HUES6 (cell line): ENCODE results near the gene DCLK1.
"Not testable (repeated sequence)": the region's sequence is repeated elsewhere in the genome, so short reads cannot be mapped to it uniquely, and the experiment has no call there.

ENCODE experiments used
- H3K27ac ChIP-seq: 2 replicates; pipeline ENCODE4 v1.7.0; 2013; ENCODE audit warnings: low read depth, mild to moderate bottlenecking, low read length, inconsistent platforms
- H3K27me3 ChIP-seq: 2 replicates; pipeline ENCODE4 v1.6.1; 2013; ENCODE audit warnings: low read length; ENCODE audit not compliant: control insufficient read depth, insufficient read depth
- H3K36me3 ChIP-seq: 2 replicates; pipeline ENCODE4 v1.6.1; 2013; ENCODE audit warnings: low read length; ENCODE audit not compliant: control insufficient read depth, insufficient read depth
- H3K4me1 ChIP-seq: 2 replicates; pipeline ENCODE4 v1.6.1; 2013; ENCODE audit warnings: low read length; ENCODE audit not compliant: control insufficient read depth, insufficient read depth
- H3K4me3 ChIP-seq: 2 replicates; pipeline ENCODE4 v1.5.1; 2013; ENCODE audit warnings: low read depth, low read length
- H3K9ac ChIP-seq: one replicate; pipeline ENCODE4 v1.6.1; 2013; ENCODE audit warnings: mild to moderate bottlenecking, low read length
- H3K9me3 ChIP-seq: 2 replicates; pipeline ENCODE4 v1.6.1; 2013; ENCODE audit warnings: low read depth, low read length; ENCODE audit not compliant: control insufficient read depth, insufficient read depth

DCLK1 gene

DNA sequence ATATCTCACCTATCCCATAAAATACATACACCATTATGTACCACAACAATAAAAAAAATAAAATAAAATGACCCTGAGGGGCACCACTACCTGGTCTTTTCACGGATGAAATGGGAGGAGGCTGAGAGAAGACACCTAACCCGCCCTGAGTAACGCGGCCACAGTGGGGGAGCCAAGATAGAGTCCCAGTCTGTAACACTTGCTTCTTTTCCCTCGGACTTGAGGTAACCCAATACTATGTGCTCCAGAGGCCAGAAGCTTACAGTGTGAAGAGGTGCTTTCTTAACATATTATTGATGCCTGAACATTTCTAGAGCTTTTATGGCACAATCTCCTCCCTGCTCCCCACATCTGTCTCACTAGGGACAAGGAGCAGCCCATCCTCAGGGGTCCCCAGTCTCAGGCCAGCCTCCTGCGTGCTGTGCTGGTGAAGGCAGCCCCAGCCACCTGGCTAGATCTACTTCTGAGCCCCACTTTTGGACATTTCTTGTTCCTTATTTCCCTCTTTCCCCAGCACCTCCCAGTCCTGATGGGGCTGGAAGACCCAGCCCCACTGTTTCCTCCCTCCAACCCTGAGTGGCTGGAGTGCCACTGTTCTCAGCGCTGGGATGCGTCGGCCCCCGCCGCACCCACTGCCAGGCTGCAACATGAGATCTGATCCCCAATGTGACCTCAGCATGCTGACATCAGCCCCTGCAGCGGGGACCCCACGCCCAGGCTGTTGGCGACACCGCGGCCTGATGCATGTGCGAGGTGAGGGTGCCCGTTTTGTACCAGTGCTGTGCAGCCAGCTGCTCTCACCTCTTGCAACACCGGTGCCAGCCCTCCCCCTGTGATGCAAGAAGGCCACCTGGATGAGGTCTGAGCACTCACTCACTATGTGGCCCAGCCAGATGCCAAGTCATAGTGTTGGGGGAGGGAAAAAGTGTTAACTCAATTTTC is 143.3 kb downstream of the DCLK1 start:
- Histone ChIP-seq H3K27me3 (no peaks in the 10 kb centered on the region), H3K9me3 (no peaks in the 10 kb centered on the region), H3K4me3 (no peak overlapping the region), H3K27ac (peak overlapping the region; percentile 22; the same call in 1 of the 2 replicates), H3K4me1 (peaks cover 46% of the 10 kb centered on the region), H3K9ac (no peak overlapping the region), H3K36me3 (no peaks in the 10 kb centered on the region)

DNA sequence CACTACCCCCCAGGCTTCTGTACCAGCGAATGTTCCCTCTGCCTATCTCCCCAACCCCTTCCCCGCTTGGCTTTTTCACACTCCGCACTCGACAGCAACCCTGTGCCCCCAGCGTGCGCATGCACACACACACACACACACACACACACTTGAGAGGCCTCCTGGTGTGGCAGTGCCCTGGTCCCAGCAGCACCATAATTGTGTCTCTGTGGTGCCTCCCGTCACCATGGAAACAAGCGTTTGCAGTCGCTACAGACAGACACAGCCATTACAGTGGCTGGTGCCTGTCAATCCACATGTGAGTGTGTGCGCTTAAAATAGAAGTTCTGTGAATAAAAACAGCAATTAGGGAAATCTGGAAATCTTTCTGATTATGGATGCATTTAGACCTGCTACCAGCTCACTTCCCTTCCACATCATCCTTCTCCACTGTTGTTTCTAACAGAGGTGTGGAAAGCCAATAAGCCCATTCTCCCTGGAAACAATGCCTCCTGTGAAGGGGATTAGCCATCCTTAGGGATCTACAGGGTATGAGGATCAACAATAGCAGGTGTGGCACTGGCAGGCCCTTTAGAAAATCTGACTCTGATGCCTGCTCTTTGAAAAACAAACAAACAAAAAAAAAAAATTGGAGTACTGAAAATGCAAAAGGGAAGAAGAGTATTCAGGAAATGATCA is 146.3 kb downstream of the DCLK1 start:
- peaks cover 16% of the 10 kb centered on the region for H3K9me3 ChIP-seq
- peaks cover 40% of the 10 kb centered on the region for H3K4me1 ChIP-seq
- no peaks in the 10 kb centered on the region for H3K27me3 ChIP-seq
- H3K36me3 ChIP-seq: no peaks in the 10 kb centered on the region
- no peak overlapping the region for H3K27ac ChIP-seq
- no peak overlapping the region for H3K4me3 ChIP-seq
- no peak overlapping the region for H3K9ac ChIP-seq

DNA sequence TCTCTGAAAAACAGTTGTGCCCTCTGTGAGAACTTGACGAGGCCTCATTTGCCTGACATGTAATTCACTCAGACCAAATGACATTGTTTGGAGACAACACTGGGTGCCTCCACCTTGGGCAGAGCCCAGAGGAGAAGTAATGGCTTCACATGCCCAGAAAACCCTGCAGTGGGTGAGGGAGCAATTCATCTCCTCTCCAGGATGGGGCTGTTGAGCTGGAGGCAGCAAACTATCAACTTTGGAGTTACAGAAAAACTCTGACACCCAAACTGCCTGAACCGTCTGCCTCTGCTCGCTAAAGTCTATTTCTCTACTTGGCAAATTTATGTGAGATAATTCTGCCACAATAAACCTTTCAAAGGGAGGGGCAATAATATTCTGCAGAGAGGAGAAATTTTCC is 146.9 kb downstream of the DCLK1 start:
- no peak overlapping the region for H3K9ac ChIP-seq
- peaks cover 20% of the 10 kb centered on the region for H3K9me3 ChIP-seq
- H3K36me3 ChIP-seq: no peaks in the 10 kb centered on the region
- H3K27ac ChIP-seq: no peak overlapping the region
- no peak overlapping the region for H3K4me3 ChIP-seq
- H3K4me1 ChIP-seq: peaks cover 40% of the 10 kb centered on the region
- H3K27me3 ChIP-seq: no peaks in the 10 kb centered on the region

DNA sequence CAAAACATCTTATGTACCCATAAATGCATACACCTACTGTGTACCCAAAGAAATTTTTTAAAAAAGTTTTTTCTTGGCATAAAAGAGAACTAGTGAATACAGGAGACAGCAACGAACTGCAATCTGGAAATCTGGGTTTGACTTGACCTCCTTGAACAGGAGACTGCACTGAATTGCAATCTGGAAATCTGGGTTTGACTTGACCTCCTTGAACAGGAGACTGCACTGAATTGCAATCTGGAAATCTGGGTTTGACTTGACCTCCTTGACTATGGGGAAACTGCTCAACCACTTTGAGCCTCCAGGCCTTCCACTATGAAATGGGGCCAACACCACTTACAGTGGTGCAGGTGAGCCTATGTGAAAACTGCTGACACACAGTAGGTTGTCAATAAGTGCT is 147.5 kb downstream of the DCLK1 start:
- Histone ChIP-seq H3K4me1 (peaks cover 40% of the 10 kb centered on the region), H3K9me3 (peaks cover 20% of the 10 kb centered on the region)

DNA sequence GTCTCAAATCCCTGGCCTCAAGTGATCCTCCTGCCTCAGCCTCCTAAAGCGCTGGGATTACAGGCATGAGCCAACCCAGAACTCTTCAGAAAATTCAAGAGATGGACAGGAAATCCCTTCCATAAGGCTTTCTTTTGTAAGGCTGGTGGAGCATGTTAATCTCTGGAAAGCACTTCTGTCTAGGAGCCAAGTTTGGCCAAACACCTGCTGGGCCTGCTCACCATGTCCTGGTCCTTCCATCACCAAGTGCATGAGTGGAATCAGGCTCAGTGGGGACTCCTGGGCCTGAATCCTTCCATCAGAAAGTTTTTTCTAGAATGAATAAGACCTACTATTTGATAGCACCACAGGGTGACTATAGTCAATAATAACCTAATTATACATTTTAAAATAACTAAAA is 148.0 kb downstream of the DCLK1 start:
- peaks cover 20% of the 10 kb centered on the region for H3K9me3 ChIP-seq

More for the DNA sequence above, 147.5 kb downstream of the DCLK1 start:
- not testable (repeated sequence) for H3K27ac ChIP-seq, H3K9ac ChIP-seq, H3K4me3 ChIP-seq, H3K36me3 ChIP-seq, H3K27me3 ChIP-seq

DNA sequence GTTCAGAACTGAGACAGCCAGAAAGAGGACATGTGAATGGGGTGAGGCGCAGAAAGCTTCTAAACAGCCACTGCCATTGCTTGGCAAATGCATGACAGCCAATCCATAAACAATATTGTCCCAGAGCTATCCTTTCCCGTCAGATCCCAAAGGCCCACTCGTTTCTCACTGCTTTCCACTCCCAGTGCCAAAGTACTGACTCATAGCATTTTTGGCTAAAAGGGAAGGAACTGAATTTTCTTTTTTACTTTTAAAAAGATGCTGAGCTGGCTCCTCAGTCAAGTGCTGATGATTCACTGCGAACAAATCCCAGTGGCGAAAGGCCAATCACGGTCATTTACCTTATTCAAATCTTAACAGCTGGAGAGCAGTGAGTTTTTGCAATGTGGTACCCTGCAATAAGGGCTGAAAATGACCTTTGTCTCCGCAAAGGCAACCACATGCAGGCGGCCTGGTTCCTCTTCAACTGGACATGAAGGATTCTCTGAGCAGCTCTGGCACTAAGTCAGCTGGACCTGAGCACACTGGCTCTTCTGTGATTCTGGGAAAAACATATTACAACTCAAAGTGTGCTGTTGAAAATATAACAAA is 151.7 kb downstream of the DCLK1 start:
- Histone ChIP-seq H3K36me3 (no peaks in the 10 kb centered on the region; the same call in 1 of the 2 replicates), H3K4me1 (peaks cover 4% of the 10 kb centered on the region; the same call in 1 of the 2 replicates), H3K27me3 (no peaks in the 10 kb centered on the region), H3K27ac (no peak overlapping the region), H3K9ac (no peak overlapping the region), H3K4me3 (no peak overlapping the region), H3K9me3 (peaks cover 28% of the 10 kb centered on the region)

More for the DNA sequence above, 148.0 kb downstream of the DCLK1 start:
- H3K36me3 ChIP-seq: no peaks in the 10 kb centered on the region
- H3K4me1 ChIP-seq: peaks cover 36% of the 10 kb centered on the region
- H3K27ac ChIP-seq: no peak overlapping the region
- H3K9ac ChIP-seq: no peak overlapping the region
- no peak overlapping the region for H3K4me3 ChIP-seq
- H3K27me3 ChIP-seq: no peaks in the 10 kb centered on the region

DNA sequence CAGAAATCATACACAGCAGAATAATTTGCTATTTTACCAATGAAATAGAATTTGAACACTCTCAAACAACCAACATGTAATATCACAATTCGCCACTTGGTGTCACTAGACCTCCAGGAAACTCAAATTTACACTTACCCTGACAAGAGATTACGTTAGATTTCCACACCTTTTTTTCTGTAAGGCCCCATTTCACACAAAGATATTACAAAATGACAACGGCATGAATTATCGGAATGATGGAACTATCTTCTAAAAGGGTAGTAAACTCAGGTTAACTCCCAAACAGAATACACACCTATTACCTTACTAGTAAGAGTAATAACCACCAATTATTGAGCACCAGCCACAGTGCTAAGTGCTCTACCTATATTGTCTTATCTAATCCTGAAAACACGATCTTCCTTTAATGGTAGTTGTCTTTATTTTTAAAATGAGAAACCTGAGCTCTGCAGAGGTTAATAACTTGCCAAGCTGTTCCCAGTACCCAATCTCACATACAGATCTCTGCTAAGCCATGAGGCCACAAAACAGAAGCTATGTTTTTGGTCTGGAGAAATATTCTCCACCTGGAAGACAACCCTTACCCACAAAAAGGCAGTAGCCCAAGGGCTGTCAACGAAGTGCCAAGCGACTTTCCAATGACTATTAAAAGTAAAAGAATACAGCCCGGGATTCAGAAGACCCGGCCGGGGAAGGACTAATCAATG is 152.4 kb downstream of the DCLK1 start:
- H3K9me3 ChIP-seq: peaks cover 33% of the 10 kb centered on the region
- no peak overlapping the region for H3K9ac ChIP-seq
- H3K36me3 ChIP-seq: no peaks in the 10 kb centered on the region; the same call in 1 of the 2 replicates
- no peak overlapping the region for H3K27ac ChIP-seq
- H3K27me3 ChIP-seq: no peaks in the 10 kb centered on the region
- H3K4me1 ChIP-seq: peaks cover 4% of the 10 kb centered on the region; the same call in 1 of the 2 replicates
- H3K4me3 ChIP-seq: no peak overlapping the region

DNA sequence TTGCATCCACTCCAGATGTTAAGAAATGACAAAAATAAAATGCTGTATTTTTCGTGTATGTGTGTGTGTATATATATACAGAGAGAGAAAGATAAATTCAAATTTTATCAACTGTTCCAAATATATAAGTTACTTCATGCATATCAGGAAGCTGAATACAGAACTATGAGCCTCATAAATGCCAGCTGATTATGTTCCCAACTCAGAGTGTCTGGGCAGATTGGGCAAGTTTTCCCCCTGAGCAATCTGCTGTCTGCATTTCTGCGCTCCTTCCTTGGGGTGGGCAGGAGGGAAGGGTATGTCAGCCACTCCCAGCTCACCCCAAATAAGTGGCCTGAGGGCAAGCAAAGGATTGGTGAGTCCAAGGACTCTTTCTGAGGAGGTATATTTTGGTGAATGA is 154.1 kb downstream of the DCLK1 start:
- Histone ChIP-seq H3K4me3 (no peak overlapping the region), H3K4me1 (peaks cover 4% of the 10 kb centered on the region; the same call in 1 of the 2 replicates), H3K27ac (no peak overlapping the region), H3K36me3 (no peaks in the 10 kb centered on the region; the same call in 1 of the 2 replicates), H3K9ac (no peak overlapping the region), H3K9me3 (peaks cover 34% of the 10 kb centered on the region), H3K27me3 (no peaks in the 10 kb centered on the region)

DNA sequence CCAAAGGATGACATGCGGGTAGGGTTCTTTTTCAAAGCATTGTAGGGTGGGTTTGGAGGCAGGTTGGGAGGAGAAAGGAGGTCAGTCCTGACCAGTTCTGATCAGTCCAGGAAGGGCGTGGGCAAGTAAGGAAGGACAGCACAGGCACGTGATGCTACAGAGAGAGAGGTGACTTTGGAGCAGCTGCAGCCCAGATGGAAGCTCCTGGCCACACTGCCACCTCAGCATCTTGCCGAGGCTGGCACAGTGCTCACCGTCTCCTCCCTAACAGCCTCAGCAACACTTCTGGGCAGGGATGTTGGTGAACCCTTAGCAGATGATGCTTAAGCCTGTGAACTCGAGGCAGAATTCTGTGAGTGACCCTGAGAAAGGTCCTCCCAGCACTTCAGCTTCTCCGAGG is 155.1 kb downstream of the DCLK1 start:
- no peak overlapping the region for H3K9ac ChIP-seq

DNA sequence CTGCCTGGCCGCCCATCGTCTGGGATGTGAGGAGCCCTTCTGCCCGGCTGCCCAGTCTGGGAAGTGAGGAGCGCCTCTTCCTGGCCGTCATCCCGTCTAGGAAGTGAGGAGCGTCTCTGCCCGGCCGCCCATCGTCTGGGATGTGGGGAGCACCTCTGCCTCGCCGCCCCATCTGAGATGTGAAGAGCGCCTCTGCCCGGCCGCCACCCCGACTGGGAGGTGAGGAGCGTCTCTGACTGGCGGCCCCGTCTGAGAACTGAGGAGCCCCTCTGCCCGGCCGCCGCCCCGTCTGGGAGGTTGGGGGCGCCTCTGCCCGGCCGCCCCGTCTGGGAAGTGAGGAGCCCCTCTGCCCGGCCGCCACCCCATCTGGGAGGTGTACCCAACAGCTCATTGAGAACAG is 164.2 kb downstream of the DCLK1 start:
- not testable (repeated sequence) for H3K4me1 ChIP-seq

More for the DNA sequence above, 155.1 kb downstream of the DCLK1 start:
- H3K27me3 ChIP-seq: no peaks in the 10 kb centered on the region
- peaks cover 4% of the 10 kb centered on the region; the same call in 1 of the 2 replicates for H3K4me1 ChIP-seq
- H3K9me3 ChIP-seq: peaks cover 29% of the 10 kb centered on the region
- no peaks in the 10 kb centered on the region; the same call in 1 of the 2 replicates for H3K36me3 ChIP-seq
- no peak overlapping the region for H3K4me3 ChIP-seq
- H3K27ac ChIP-seq: no peak overlapping the region

More for the DNA sequence above, 164.2 kb downstream of the DCLK1 start:
- not testable (repeated sequence) for H3K9me3 ChIP-seq, H3K27ac ChIP-seq, H3K4me3 ChIP-seq, H3K36me3 ChIP-seq, H3K9ac ChIP-seq, H3K27me3 ChIP-seq
